ENCODE measurements around the gene SSR1. TPM values are rescaled to one million over a fixed set of nuclear protein-coding genes. Genes with fewer than 3 reads are reported as not detected.
"Not testable (repeated sequence)": the region's sequence is repeated elsewhere in the genome, so short reads cannot be mapped to it uniquely, and the experiment has no call there.

SSR1 gene
- total RNA-seq (2022) (96.2 and 115 TPM in 2 replicates), Bru-seq, nascent RNA (percentile 80 among the genes with signal in this experiment), BruChase-seq, experiment 1, labeled RNA remaining after a 6-hour chase (percentile 95 among the genes with signal in this experiment), BruChase-seq, experiment 2, labeled RNA remaining after a 2-hour chase (percentile 88 among the genes with signal in this experiment)
- long read RNA-seq, full-length matches to known transcripts = 141 of 197 reads
- long read RNA-seq, partial matches to known transcripts = 37 of 197 reads
- long read RNA-seq, other reads (novel, unspliced or antisense) = 19 of 197 reads

DNA sequence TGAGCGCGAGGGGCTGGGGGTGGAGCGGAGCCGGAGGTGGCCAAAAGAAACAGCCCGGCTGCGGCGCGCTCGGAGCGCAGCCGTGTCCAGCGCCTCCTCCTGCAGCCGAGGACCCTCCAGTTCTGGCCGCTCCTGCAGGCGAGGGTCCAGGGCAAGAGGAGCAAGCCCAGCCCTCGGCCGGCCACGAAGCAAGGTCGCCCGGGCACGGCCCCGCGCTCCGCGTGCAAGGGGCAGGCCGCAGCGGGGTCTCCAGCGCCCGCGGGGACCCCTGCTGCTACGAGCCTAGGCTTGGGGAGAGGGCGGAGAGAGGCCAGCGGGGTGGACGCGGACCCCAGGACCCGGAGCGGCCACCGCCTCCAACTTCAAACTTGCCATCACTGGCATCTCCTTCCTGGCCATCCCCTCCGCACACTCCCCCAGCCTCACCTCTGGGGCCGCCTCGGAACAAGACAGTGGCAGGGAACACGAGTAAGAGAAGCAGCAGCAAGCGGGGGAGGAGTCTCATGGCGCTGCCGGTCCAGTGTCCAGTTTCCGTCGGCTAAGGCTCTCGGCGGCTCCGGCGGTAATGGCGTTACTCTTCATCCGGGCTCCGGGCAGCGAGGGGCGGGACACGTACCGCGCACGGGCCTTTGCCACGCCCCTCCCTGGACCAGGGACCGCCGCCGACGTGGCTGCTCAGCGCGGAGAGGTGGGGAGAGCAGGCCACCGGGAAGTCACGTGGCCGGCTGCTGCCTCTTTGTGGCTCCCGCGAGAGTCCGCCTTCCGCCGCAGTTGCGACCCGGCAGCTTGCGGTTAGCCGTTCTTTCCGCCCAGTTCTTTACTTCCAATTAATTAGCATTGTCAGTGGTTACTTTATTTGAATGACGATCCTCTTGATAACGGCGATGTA, at the start of gene SSR1:
Gene SSR1 (minus strand): TSS at position 584 of the 889 bp plus-strand sequence. CDS start 79 bp downstream, at position 505.
- CTCF ChIA-PET = interaction anchor here (0.6 kb wide), 2 partner anchors 88 to 461 kb away, joined by 3 to 7 read pairs; no protein-coding TSS in a partner anchor
- Mint-ChIP-seq H3K36me3 (ENCODE audit: insufficient read depth, unreplicated experiment) (peaks cover 35% of the 10 kb centered on the region), H3K4me1 (ENCODE audit: low read depth, unreplicated experiment) (no peaks in the 10 kb centered on the region), H3K4me3 (ENCODE audit: low read depth, unreplicated experiment) (peak within 1 kb of the TSS; percentile 91), H3K27ac (ENCODE audit: unreplicated experiment) (peak within 1 kb of the TSS; percentile 99), H3K27me3 (ENCODE audit: unreplicated experiment) (no peaks in the 10 kb centered on the region), H3K9me3 (ENCODE audit: low read depth, unreplicated experiment) (no peaks in the 10 kb centered on the region)
- intact Hi-C loops (cut with micrococcal nuclease; ENCODE audit: unreplicated experiment) = no loop called here
- no TSS peak for BruUV-seq (replicated peaks)
- TF ChIP-seq, protein P1, sequence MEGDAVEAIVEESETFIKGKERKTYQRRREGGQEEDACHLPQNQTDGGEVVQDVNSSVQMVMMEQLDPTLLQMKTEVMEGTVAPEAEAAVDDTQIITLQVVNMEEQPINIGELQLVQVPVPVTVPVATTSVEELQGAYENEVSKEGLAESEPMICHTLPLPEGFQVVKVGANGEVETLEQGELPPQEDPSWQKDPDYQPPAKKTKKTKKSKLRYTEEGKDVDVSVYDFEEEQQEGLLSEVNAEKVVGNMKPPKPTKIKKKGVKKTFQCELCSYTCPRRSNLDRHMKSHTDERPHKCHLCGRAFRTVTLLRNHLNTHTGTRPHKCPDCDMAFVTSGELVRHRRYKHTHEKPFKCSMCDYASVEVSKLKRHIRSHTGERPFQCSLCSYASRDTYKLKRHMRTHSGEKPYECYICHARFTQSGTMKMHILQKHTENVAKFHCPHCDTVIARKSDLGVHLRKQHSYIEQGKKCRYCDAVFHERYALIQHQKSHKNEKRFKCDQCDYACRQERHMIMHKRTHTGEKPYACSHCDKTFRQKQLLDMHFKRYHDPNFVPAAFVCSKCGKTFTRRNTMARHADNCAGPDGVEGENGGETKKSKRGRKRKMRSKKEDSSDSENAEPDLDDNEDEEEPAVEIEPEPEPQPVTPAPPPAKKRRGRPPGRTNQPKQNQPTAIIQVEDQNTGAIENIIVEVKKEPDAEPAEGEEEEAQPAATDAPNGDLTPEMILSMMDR (IDR thresholded peaks at IDR 0.05; ENCODE audit: unreplicated experiment) = no peak
- DNase-seq = peak; percentile 94

DNA sequence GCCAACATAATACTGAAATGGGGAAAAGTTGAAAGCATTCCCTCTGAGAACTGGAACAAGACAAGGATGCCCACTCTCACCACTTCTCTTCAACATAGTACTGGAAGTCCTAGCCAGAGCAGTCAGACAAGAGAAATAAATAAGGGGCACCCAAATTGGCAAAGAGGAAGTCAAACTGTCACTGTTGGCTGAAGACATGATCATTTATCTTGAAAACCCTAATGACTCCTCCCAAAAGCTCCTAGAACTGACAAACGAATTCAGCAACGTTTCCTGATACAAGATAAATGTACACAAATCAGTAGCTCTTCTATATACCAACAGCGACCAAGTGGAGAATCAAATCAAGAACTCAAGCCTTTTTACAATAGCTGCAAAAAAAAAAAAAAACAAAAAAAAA, 38.9 kb upstream of the SSR1 start:
- BruUV-seq (replicated peaks); CTCF ChIA-PET; DNase-seq; H3K4me1 Mint-ChIP-seq (ENCODE audit: low read depth, unreplicated experiment); H3K4me3 Mint-ChIP-seq (ENCODE audit: low read depth, unreplicated experiment); intact Hi-C loops (cut with micrococcal nuclease; ENCODE audit: unreplicated experiment); H3K36me3 Mint-ChIP-seq (ENCODE audit: insufficient read depth, unreplicated experiment); H3K27ac Mint-ChIP-seq (ENCODE audit: unreplicated experiment); H3K9me3 Mint-ChIP-seq (ENCODE audit: low read depth, unreplicated experiment): not testable (repeated sequence)
- H3K27me3 Mint-ChIP-seq (ENCODE audit: unreplicated experiment) = peaks cover 12% of the 10 kb centered on the region

DNA sequence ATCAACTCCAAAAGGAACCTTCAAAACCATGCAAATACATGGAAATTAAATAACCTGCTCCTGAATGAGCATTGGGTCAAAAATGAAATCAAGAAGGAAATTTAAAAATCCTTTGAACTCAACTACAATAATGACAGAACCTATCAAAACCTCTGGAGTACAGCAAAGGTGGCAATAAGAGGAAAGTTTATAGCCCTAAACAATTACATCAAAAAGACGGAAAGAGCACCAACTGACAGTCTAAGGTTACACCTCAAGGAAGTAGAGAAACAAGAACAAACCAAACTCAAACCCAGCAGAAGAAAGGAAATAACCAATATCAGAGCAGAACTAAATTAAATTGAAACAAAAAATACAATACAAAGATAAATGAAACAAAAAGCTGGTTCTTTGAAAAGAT, 37.6 kb upstream of the SSR1 start:
- H3K4me3 Mint-ChIP-seq (ENCODE audit: low read depth, unreplicated experiment); H3K9me3 Mint-ChIP-seq (ENCODE audit: low read depth, unreplicated experiment); H3K36me3 Mint-ChIP-seq (ENCODE audit: insufficient read depth, unreplicated experiment); BruUV-seq (replicated peaks); intact Hi-C loops (cut with micrococcal nuclease; ENCODE audit: unreplicated experiment); DNase-seq; H3K4me1 Mint-ChIP-seq (ENCODE audit: low read depth, unreplicated experiment); H3K27ac Mint-ChIP-seq (ENCODE audit: unreplicated experiment); CTCF ChIA-PET: not testable (repeated sequence)
- H3K27me3 Mint-ChIP-seq (ENCODE audit: unreplicated experiment) = peaks cover 12% of the 10 kb centered on the region

DNA sequence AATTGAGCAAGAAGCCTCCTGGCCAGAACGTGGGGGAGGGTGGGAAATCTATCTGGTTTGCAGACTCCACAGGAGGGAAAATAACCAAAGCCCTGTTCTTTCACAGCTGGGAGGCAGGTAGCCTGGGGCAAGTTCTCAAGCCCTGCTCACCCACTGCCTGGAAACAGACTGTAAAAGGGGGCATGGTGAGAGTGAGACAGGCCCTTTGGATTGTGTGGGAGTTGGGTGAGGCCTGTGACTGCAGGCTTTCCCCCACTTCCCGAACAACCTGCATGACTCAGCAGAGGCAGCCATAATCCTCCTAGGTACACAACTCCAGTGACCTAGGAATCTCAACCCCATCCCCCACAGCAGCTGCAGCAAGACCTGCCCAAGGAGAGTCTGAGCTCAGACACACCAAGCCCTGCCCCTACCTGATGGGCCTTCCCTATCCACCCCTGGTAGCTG, 34.6 kb upstream of the SSR1 start:
- DNase-seq = peak; percentile 7
- H3K9me3 Mint-ChIP-seq (ENCODE audit: low read depth, unreplicated experiment); intact Hi-C loops (cut with micrococcal nuclease; ENCODE audit: unreplicated experiment); H3K4me1 Mint-ChIP-seq (ENCODE audit: low read depth, unreplicated experiment); H3K36me3 Mint-ChIP-seq (ENCODE audit: insufficient read depth, unreplicated experiment); H3K4me3 Mint-ChIP-seq (ENCODE audit: low read depth, unreplicated experiment); CTCF ChIA-PET; BruUV-seq (replicated peaks): not testable (repeated sequence)
- H3K27ac Mint-ChIP-seq (ENCODE audit: unreplicated experiment) = peak overlapping the region; percentile 13
- H3K27me3 Mint-ChIP-seq (ENCODE audit: unreplicated experiment) = peaks cover 12% of the 10 kb centered on the region

DNA sequence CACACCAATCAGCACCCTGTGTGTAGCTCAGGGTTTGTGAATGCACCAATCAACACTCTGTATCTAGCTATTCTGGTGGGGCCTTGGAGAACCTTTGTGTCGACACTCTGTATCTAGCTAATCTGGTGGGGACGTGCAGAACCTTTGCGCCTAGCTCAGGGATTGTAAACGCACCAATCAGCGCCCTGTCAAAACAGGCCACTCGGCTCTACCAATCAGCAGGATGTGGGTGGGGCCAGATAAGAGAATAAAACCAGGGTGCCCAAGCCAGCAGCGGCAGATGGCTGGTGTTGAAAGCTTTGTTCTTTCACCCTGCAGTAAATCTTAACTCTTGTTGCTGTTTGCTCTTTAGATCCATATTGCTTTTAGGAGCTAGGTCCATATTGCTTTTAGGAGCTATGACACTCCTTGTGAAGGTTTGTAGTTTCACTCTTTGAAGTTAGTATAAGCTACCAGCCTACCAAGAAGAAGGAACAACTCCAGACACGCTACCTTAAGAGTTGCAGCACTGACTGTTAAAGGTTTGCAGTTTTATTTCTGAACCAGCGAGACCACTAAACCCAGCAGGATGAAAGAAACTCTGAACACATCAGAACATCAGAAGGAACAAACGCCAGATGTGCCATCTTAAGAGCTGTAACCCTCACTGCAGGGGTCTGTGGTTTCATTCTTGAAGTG, 31.9 kb upstream of the SSR1 start:
- BruUV-seq (replicated peaks); H3K4me1 Mint-ChIP-seq (ENCODE audit: low read depth, unreplicated experiment); intact Hi-C loops (cut with micrococcal nuclease; ENCODE audit: unreplicated experiment); H3K4me3 Mint-ChIP-seq (ENCODE audit: low read depth, unreplicated experiment); H3K27me3 Mint-ChIP-seq (ENCODE audit: unreplicated experiment); DNase-seq; H3K27ac Mint-ChIP-seq (ENCODE audit: unreplicated experiment); H3K36me3 Mint-ChIP-seq (ENCODE audit: insufficient read depth, unreplicated experiment); H3K9me3 Mint-ChIP-seq (ENCODE audit: low read depth, unreplicated experiment): not testable (repeated sequence)
- CTCF ChIA-PET = interaction anchor here (0.7 to 1.2 kb wide), 2 partner anchors 29 to 460 kb away, joined by 3 read pairs; no protein-coding TSS in a partner anchor

Data from Calu3 (cell line).